HL-60 (cell line): ENCODE measurements around the gene CREBBP.

Experiments used
- DNase-seq, 2 experiments: peaks; one replicate each; pipeline ENCODE4 v3.0.0-alpha.2; 2010 to 2020; ENCODE audit warnings: low read depth in 1 of 2, low spot score in 1 of 2
- H3K27ac ChIP-seq: fragments of 250-450 bp; sonication (Bioruptor Pico); replicated peaks from 2 replicates; pipeline ENCODE4 v1.5.1; 2020; ENCODE audit warnings: mild to moderate bottlenecking, moderate library complexity
- H3K27me3 ChIP-seq: fragments of 250-450 bp; sonication (Bioruptor Pico); 2 replicates; pipeline ENCODE4 v1.5.1; 2021; ENCODE audit warnings: mild to moderate bottlenecking, moderate library complexity; ENCODE audit not compliant: insufficient read depth, poor library complexity, severe bottlenecking
- H3K4me3 ChIP-seq: replicated peaks from 2 replicates; pipeline ENCODE4 v1.5.1; 2011; ENCODE audit warnings: mild to moderate bottlenecking, control low read depth, low read length; ENCODE audit not compliant: insufficient read depth
- GABPA ChIP-seq: IDR thresholded peaks from 2 replicates; pipeline ENCODE4 v1.6.1; 2012; ENCODE audit warnings: low read depth
- POLR2AphosphoS5 ChIP-seq: IDR thresholded peaks from 2 replicates; pipeline ENCODE4 v1.6.1; 2012; ENCODE audit warnings: low read depth
- SPI1 ChIP-seq: IDR thresholded peaks from 2 replicates; pipeline ENCODE4 v1.6.1; 2012; ENCODE audit warnings: low read depth, mild to moderate bottlenecking, borderline replicate concordance
- TF ChIP-seq, protein P1 (sequence below): IDR thresholded peaks from one replicate; pipeline ENCODE4 v1.5.1; 2011; ENCODE audit warnings: low read length, control low read depth, inconsistent platforms; ENCODE audit not compliant: insufficient read depth
- TF ChIP-seq, protein P2 (sequence below): IDR thresholded peaks from 2 replicates; pipeline ENCODE4 v1.6.1; 2012; ENCODE audit warnings: low read depth; ENCODE audit not compliant: insufficient replicate concordance

The CREBBP gene

DNA sequence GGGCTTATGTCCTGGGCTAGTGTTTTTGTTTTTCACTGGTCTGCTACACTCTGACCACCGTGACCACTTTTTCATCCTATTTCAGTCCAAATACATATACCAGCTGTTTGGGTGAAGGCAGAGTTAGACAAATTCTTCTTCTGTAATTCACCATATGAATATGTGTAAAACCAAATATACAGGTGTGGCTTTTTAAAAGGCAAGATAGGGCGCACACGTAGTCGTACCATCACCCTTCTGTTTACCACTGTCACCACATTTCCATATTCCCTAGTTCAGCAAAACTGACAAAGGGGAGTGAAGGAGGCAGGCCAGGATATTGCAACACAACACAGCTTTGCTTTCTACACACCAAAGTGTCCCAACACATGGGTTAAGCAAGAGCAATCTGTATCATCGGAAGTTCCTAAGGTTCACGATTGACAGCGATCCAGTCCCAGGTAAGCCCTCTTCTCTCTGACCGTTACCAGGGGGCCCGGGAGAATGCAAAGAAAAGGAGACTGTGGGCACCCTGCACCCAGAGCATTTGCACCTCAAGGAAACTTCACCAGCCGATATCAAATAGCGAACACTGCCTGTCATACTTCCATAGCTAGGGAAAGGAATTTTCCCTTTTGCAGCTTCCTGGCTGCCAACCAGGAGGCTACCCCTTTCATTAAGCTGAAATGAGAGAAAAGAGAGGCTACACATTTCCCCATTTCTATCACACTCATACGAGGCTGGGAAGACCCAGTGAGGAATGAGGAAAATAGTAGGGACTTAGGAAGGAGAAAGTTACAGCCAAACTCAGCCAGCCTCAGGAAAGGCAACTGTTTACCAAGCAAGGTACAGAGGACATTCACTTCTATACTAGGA is 23.1 kb downstream of the CREBBP start:
- peak; percentile 93 to 94 for DNase-seq
- no peak overlapping the region for H3K4me3 ChIP-seq
- peak overlapping the region; percentile 31; the same call in 1 of the 2 replicates for H3K27ac ChIP-seq
- TF ChIP-seq, protein P1, sequence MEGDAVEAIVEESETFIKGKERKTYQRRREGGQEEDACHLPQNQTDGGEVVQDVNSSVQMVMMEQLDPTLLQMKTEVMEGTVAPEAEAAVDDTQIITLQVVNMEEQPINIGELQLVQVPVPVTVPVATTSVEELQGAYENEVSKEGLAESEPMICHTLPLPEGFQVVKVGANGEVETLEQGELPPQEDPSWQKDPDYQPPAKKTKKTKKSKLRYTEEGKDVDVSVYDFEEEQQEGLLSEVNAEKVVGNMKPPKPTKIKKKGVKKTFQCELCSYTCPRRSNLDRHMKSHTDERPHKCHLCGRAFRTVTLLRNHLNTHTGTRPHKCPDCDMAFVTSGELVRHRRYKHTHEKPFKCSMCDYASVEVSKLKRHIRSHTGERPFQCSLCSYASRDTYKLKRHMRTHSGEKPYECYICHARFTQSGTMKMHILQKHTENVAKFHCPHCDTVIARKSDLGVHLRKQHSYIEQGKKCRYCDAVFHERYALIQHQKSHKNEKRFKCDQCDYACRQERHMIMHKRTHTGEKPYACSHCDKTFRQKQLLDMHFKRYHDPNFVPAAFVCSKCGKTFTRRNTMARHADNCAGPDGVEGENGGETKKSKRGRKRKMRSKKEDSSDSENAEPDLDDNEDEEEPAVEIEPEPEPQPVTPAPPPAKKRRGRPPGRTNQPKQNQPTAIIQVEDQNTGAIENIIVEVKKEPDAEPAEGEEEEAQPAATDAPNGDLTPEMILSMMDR = no peak
- TF ChIP-seq GABPA (peak; percentile 65), SPI1 (no peak), POLR2AphosphoS5 (peak; percentile 96)
- TF ChIP-seq, protein P2, sequence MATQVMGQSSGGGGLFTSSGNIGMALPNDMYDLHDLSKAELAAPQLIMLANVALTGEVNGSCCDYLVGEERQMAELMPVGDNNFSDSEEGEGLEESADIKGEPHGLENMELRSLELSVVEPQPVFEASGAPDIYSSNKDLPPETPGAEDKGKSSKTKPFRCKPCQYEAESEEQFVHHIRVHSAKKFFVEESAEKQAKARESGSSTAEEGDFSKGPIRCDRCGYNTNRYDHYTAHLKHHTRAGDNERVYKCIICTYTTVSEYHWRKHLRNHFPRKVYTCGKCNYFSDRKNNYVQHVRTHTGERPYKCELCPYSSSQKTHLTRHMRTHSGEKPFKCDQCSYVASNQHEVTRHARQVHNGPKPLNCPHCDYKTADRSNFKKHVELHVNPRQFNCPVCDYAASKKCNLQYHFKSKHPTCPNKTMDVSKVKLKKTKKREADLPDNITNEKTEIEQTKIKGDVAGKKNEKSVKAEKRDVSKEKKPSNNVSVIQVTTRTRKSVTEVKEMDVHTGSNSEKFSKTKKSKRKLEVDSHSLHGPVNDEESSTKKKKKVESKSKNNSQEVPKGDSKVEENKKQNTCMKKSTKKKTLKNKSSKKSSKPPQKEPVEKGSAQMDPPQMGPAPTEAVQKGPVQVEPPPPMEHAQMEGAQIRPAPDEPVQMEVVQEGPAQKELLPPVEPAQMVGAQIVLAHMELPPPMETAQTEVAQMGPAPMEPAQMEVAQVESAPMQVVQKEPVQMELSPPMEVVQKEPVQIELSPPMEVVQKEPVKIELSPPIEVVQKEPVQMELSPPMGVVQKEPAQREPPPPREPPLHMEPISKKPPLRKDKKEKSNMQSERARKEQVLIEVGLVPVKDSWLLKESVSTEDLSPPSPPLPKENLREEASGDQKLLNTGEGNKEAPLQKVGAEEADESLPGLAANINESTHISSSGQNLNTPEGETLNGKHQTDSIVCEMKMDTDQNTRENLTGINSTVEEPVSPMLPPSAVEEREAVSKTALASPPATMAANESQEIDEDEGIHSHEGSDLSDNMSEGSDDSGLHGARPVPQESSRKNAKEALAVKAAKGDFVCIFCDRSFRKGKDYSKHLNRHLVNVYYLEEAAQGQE = peak; percentile 69
- H3K27me3 ChIP-seq = no peaks in the 10 kb centered on the region

DNA sequence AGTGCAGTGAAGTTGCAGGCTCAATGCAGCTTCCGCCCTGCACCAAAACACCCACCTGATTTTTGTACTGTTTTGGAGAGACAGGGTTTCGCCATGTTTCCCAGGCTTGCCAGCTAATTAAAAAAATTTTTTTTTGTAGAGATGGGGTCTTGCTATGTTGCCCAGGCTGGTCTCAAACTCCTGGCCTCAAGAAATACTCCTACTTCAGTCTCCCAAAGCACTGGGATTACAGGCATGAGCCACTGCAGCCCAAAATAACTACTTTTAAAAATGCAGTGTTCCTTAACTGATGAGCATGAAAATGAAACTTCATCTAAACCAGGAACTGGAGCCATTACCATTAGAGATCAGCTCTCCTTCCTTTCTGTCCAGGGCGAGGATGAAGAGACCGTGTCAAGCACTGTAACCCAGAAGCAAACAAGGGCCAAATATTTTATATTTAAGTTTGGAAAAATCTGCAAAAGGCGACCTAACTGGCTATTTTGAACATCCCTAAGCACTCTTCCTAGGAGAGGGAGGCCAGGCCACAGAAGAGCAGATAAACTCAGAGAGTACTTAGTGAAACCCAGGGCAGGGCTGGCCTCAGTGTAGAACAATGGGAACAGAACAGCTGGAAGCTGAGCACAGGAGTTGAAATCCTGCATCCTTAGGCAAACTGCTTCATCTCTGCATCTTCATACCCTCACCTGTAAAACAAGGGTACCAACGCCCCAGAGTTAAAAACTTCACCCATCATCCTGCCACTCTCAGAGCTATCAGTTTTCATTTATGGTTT is 24.0 kb downstream of the CREBBP start:
- Histone ChIP-seq H3K27ac (peak overlapping the region; percentile 31; the same call in 1 of the 2 replicates), H3K4me3 (no peak overlapping the region), H3K27me3 (no peaks in the 10 kb centered on the region)
- TF ChIP-seq POLR2AphosphoS5 (no peak), GABPA (no peak), SPI1 (no peak)
- TF ChIP-seq, protein P1 = no peak
- TF ChIP-seq, protein P2 = no peak
- no peak for DNase-seq

DNA sequence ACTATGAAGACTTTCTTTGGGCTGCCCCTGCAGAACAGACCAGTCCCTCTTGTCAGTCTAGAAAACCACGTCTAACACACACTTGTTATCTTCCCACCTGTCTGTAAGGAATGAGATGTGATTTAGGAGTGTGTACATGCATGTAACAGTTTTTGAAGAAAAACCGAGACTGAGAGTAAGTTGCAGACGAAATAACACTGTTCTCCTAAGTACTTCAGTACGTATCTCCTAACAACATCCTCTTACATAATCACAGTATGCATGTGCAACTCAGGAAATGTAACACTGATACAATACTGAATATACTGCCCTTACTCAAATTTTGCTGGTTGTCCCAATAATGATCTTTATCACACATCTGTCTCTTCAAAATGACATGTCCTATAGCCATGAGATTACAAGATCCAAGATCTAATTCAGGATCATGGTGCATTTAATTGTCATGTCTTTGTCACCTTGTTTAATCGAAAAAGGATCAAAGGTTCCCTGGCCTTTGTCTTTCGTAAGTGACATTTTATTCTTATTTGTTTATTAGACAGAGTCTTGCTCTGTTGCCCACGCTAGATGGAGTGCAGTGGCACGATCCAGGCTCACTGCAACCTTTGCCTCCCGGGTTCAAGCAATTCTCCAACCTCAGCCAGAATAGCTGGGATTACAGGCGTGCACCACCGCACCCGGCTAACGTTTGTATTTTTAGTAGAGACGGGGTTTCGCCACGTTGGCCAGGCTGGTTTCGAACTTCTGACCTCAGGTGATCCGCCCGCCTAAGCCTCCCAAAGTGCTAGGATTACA is 25.6 kb downstream of the CREBBP start:
- peak in 1 of 2 experiments; percentile 55 for DNase-seq
- Histone ChIP-seq H3K4me3 (no peak overlapping the region), H3K27me3 (no peaks in the 10 kb centered on the region), H3K27ac (peak overlapping the region; percentile 46)
- TF ChIP-seq GABPA (no peak), POLR2AphosphoS5 (no peak), SPI1 (no peak)
- TF ChIP-seq, protein P2 = no peak
- TF ChIP-seq, protein P1 = no peak
